Measurements from ENCODE around the gene SERPINB4. TPM values are rescaled to one million over a fixed set of nuclear protein-coding genes. Genes with fewer than 3 reads are reported as not detected.

SERPINB4 gene
- total RNA-seq, 1 donor from 2014 or later, result not detected

Other genes with a start within 250 kb of the SERPINB4 start
- 58.7 TPM for gene VPS4B, start 221.8 kb downstream of the SERPINB4 start, total RNA-seq
- gene SERPINB5, start 167.3 kb downstream of the SERPINB4 start, total RNA-seq, result 0.55 TPM
- gene SERPINB12, start 101.9 kb downstream of the SERPINB4 start, total RNA-seq, result not detected
- not detected for gene SERPINB13, start 56.9 kb downstream of the SERPINB4 start, total RNA-seq
- gene SERPINB3, start 17.6 kb upstream of the SERPINB4 start, total RNA-seq, result not detected
- gene SERPINB11, start 58.7 kb upstream of the SERPINB4 start, total RNA-seq, result not detected
- 0.29 TPM for gene SERPINB7, start 131.2 kb upstream of the SERPINB4 start, total RNA-seq
- gene SERPINB2, start 243.4 kb upstream of the SERPINB4 start, total RNA-seq, result 0.38 TPM